ENCODE results near the gene LAG3. TPM values are rescaled to one million over a fixed set of nuclear protein-coding genes. Genes with fewer than 3 reads are reported as not detected.

Gene LAG3
- total RNA-seq, 1 experiment from 2014 or later: 3.3 TPM

DNA sequence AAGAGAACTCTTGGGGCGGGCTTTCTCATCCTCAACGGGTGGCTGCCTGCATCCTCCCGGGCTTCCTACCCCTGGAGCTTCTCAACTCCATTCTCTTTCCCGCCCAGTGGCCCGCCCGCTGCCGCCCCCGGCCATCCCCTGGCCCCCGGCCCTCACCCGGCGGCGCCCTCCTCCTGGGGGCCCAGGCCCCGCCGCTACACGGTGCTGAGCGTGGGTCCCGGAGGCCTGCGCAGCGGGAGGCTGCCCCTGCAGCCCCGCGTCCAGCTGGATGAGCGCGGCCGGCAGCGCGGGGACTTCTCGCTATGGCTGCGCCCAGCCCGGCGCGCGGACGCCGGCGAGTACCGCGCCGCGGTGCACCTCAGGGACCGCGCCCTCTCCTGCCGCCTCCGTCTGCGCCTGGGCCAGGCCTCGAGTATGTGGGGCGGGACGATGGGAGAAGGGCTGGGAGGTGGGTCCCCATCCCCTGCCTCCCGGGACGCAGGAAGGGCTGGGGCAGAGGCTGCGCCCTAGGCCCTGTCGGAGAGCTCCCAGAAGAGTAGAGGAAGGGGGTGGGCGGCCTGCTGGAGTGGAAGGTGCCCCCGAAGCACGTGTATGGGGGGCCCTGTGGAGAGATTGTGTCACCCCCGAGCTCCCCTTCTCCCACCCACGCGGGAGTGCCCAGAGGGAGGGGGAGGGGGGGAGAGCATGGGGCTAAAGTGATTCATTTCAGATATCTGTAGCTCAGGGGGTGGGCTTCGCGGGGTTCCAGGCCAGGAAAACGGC, 1.5 kb downstream of the LAG3 start (continued):
- TF ChIP-seq SIN3A (IDR thresholded peaks at IDR 0.05; ENCODE audit: low read depth): no peak
- TF ChIP-seq CEBPB (IDR thresholded peaks at IDR 0.05; ENCODE audit: low read depth): no peak
- no peak for TF ChIP-seq POLR2A (IDR thresholded peaks at IDR 0.05; ENCODE audit: borderline replicate concordance, extremely low read depth, insufficient read depth, insufficient read length)

DNA sequence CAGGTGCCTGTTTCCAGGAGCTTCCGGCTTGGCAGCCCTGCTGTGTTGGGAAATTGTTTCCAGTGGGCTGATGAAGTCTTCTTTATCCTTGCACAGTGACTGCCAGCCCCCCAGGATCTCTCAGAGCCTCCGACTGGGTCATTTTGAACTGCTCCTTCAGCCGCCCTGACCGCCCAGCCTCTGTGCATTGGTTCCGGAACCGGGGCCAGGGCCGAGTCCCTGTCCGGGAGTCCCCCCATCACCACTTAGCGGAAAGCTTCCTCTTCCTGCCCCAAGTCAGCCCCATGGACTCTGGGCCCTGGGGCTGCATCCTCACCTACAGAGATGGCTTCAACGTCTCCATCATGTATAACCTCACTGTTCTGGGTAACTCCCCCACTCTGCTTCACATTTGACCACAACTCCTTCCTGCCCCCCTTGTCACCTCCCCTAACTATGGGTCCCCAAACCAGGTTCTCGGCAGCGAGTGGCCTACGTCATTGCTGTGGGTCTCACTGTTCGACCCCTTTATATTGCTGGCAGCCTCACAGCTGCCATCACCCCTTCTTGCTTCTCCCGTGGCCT, 2.3 kb downstream of the LAG3 start:
- POLR2A ChIA-PET: interaction anchor here (1.8 kb wide), 1 partner anchor 9 kb away, joined by 7 read pairs; the partner anchor contains the start of gene PTMS
- peaks cover 9 to 10% of the 10 kb centered on the region in 2 experiments; a peak in 3 of 4 replicates for H3K36me3 ChIP-seq (ENCODE audit: control insufficient read depth in 1 of 2, insufficient read depth in 2 of 2, low read length in 2 of 2)
- no peak overlapping the region for H3K9ac ChIP-seq (ENCODE audit: low read length)
- no peaks in the 10 kb centered on the region for H3K9me2 ChIP-seq (ENCODE audit: insufficient read depth)
- H3K4me3 ChIP-seq (replicated peaks in 1 of 2; ENCODE audit: low read depth in 1 of 2, low read length in 2 of 2): no peak overlapping the region
- ATAC-seq (no peak), DNase-seq (ENCODE audit: low read depth, low spot score) (no peak)
- BruUV-seq (replicated peaks): no TSS peak
- CTCF ChIA-PET: interaction anchor here (0.9 kb wide), 1 partner anchor 9 kb away, joined by 3 read pairs; the partner anchor contains the start of gene PTMS
- intact Hi-C loops (cut with micrococcal nuclease): no loop called here
- H3K9me3 ChIP-seq (ENCODE audit: control insufficient read depth in 1 of 2, insufficient read depth in 1 of 2, low read depth in 1 of 2, low read length in 2 of 2): no peaks in the 10 kb centered on the region
- H3K27me3 ChIP-seq (ENCODE audit: insufficient read depth, low read length): no peaks in the 10 kb centered on the region
- H2AFZ ChIP-seq (ENCODE audit: low read depth, low read length, poor library complexity, severe bottlenecking): no peak overlapping the region
- no peaks in the 10 kb centered on the region for H4K20me1 ChIP-seq (ENCODE audit: insufficient read depth)
- no peak overlapping the region for H3K4me2 ChIP-seq (ENCODE audit: low read length)
- RAD21 ChIA-PET (ENCODE audit: low non-redundant PET in 1 of 2, low total read pairs in 2 of 2, uncharacterized antibody in 2 of 2, unreplicated experiment in 2 of 2): no interaction called here
- H3K27ac ChIP-seq (ENCODE audit: low read depth, low read length): no peak overlapping the region
- peaks cover 11 to 30% of the 10 kb centered on the region in 2 experiments; a peak in 3 of 4 replicates for H3K4me1 ChIP-seq (ENCODE audit: control insufficient read depth in 1 of 2, insufficient read depth in 2 of 2, low read length in 2 of 2)
- H3K79me2 ChIP-seq (ENCODE audit: insufficient read depth, low read length): peaks cover under 1% of the 10 kb centered on the region; the same call in 1 of the 2 replicates
- TF ChIP-seq YY1 (IDR thresholded peaks at IDR 0.05; ENCODE audit: extremely low read depth, insufficient replicate concordance, low read depth, low read length): no peak
- TF ChIP-seq SRF (IDR thresholded peaks at IDR 0.05; ENCODE audit: low read depth): no peak
- TF ChIP-seq, protein P1, sequence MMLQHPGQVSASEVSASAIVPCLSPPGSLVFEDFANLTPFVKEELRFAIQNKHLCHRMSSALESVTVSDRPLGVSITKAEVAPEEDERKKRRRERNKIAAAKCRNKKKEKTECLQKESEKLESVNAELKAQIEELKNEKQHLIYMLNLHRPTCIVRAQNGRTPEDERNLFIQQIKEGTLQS (IDR thresholded peaks at IDR 0.05): no peak
- no peak for TF ChIP-seq FOSL1 (IDR thresholded peaks at IDR 0.05; ENCODE audit: low read depth)
- no peak for TF ChIP-seq EGR1 (IDR thresholded peaks at IDR 0.05; ENCODE audit: low read depth)
- TF ChIP-seq ZNF274 (IDR thresholded peaks at IDR 0.05; ENCODE audit: low read depth, low read length): no peak
- no peak for TF ChIP-seq RAD21 (IDR thresholded peaks at IDR 0.05; ENCODE audit: low read depth)
- no peak for TF ChIP-seq SIN3A (IDR thresholded peaks at IDR 0.05; ENCODE audit: low read depth)
- TF ChIP-seq, protein P2, sequence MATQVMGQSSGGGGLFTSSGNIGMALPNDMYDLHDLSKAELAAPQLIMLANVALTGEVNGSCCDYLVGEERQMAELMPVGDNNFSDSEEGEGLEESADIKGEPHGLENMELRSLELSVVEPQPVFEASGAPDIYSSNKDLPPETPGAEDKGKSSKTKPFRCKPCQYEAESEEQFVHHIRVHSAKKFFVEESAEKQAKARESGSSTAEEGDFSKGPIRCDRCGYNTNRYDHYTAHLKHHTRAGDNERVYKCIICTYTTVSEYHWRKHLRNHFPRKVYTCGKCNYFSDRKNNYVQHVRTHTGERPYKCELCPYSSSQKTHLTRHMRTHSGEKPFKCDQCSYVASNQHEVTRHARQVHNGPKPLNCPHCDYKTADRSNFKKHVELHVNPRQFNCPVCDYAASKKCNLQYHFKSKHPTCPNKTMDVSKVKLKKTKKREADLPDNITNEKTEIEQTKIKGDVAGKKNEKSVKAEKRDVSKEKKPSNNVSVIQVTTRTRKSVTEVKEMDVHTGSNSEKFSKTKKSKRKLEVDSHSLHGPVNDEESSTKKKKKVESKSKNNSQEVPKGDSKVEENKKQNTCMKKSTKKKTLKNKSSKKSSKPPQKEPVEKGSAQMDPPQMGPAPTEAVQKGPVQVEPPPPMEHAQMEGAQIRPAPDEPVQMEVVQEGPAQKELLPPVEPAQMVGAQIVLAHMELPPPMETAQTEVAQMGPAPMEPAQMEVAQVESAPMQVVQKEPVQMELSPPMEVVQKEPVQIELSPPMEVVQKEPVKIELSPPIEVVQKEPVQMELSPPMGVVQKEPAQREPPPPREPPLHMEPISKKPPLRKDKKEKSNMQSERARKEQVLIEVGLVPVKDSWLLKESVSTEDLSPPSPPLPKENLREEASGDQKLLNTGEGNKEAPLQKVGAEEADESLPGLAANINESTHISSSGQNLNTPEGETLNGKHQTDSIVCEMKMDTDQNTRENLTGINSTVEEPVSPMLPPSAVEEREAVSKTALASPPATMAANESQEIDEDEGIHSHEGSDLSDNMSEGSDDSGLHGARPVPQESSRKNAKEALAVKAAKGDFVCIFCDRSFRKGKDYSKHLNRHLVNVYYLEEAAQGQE (IDR thresholded peaks at IDR 0.05; ENCODE audit: low read depth): no peak
- no peak for TF ChIP-seq JUND (IDR thresholded peaks at IDR 0.05)
- TF ChIP-seq CBX3 (IDR thresholded peaks at IDR 0.05; ENCODE audit: low read depth): no peak
- no peak for TF ChIP-seq ELF1 (IDR thresholded peaks at IDR 0.05; ENCODE audit: borderline replicate concordance, low read depth)
- no peak for TF ChIP-seq SP1 (IDR thresholded peaks at IDR 0.05; ENCODE audit: low read depth)
- TF ChIP-seq, protein P3, sequence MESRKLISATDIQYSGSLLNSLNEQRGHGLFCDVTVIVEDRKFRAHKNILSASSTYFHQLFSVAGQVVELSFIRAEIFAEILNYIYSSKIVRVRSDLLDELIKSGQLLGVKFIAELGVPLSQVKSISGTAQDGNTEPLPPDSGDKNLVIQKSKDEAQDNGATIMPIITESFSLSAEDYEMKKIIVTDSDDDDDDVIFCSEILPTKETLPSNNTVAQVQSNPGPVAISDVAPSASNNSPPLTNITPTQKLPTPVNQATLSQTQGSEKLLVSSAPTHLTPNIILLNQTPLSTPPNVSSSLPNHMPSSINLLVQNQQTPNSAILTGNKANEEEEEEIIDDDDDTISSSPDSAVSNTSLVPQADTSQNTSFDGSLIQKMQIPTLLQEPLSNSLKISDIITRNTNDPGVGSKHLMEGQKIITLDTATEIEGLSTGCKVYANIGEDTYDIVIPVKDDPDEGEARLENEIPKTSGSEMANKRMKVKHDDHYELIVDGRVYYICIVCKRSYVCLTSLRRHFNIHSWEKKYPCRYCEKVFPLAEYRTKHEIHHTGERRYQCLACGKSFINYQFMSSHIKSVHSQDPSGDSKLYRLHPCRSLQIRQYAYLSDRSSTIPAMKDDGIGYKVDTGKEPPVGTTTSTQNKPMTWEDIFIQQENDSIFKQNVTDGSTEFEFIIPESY (IDR thresholded peaks at IDR 0.05; ENCODE audit: extremely low read depth, insufficient replicate concordance, low read length): no peak
- TF ChIP-seq CEBPB (IDR thresholded peaks at IDR 0.05; ENCODE audit: low read depth): no peak
- TF ChIP-seq POLR2AphosphoS5 (IDR thresholded peaks at IDR 0.05; ENCODE audit: low read depth, low read length): no peak
- no peak for TF ChIP-seq TCF7L2 (IDR thresholded peaks at IDR 0.05; ENCODE audit: borderline replicate concordance, extremely low read depth, insufficient read depth, insufficient read length)
- no peak for TF ChIP-seq POLR2A (IDR thresholded peaks at IDR 0.05; ENCODE audit: borderline replicate concordance, extremely low read depth, insufficient read depth, insufficient read length)

All from HCT116 (cell line).